ENCODE data around the gene HSD17B1. TPM values are rescaled to one million over a fixed set of nuclear protein-coding genes. Genes with fewer than 3 reads are reported as not detected.

The HSD17B1 gene
- total and polyA plus RNA-seq, 3 experiments from 2014 or later, result 0.29 to 0.48 (median 0.37) TPM

DNA sequence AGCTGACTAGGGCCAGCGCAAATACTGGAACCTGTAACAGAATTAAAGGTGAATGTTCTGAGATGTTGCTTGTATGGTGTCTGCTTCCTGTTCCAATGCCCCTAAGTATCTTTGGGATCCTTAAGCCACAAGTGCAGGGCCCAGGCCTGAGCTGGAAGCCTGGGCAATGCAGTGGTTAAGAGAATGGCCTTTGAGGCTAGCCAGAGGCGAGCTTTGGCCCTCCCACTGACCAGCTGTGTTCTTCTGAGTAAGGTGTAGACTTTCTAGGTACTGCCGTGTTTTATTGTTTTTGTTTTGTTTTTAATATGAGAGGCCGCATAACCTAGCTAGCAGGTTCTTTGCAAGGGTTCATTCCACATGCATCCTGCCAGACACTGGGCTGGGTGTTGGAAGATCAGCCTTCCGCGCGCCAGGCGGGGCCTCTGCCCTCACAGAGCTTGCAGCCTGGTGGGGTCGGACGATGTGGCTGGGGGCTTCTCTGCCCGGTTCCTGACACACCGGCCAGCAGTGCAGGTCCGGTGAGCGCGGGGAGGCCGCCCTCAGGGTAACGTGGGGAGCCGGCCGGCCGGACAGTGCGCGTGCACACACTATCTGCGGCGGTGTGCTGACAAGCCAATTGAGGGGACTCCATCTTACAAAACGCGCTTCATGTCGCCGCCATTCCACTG is 13.6 kb downstream of the HSD17B1 start:
- Mint-ChIP-seq H3K27ac (peak overlapping the region; percentile 88 to 97 (median 94)), H3K27me3 (no peaks in the 10 kb centered on the region), H3K4me1 (peaks cover 36 to 60% (median 44%) of the 10 kb centered on the region in 3 donors), H3K36me3 (peaks cover 0 to 68% (median 9%) of the 10 kb centered on the region in 3 donors), H3K4me3 (peak overlapping the region; percentile 93 to 96 (median 95)), H3K9me3 (no peaks in the 10 kb centered on the region)
- CTCF ChIA-PET, result interaction anchor here (2.9 kb wide), 1 partner anchor 12 kb away, joined by 23 read pairs; the partner anchor contains the start of gene PSMC3IP
- peaks cover 51% of the 10 kb centered on the region for H3K4me1 ChIP-seq (ENCODE audit: insufficient read depth, low read length)
- POLR2A ChIA-PET, result interaction anchor here (0.6 to 2.5 kb wide), 3 partner anchors 11 to 124 kb away, joined by 3 to 12 read pairs (median 4); partner anchors contain the start of gene PSMC3IP
- DNase-seq, result no peak
- peak overlapping the region; percentile 78 for H3K4me3 ChIP-seq (ENCODE audit: low read length)
- H3K27ac ChIP-seq (ENCODE audit: low read depth, low read length), result peak overlapping the region; percentile 66
- no peaks in the 10 kb centered on the region for H3K9me3 ChIP-seq (ENCODE audit: low read length)
- no peaks in the 10 kb centered on the region for H3K27me3 ChIP-seq (ENCODE audit: insufficient read depth, low read length, poor library complexity, severe bottlenecking)
- H3K36me3 ChIP-seq (ENCODE audit: insufficient read depth, low read length), result peaks cover 25% of the 10 kb centered on the region

DNA sequence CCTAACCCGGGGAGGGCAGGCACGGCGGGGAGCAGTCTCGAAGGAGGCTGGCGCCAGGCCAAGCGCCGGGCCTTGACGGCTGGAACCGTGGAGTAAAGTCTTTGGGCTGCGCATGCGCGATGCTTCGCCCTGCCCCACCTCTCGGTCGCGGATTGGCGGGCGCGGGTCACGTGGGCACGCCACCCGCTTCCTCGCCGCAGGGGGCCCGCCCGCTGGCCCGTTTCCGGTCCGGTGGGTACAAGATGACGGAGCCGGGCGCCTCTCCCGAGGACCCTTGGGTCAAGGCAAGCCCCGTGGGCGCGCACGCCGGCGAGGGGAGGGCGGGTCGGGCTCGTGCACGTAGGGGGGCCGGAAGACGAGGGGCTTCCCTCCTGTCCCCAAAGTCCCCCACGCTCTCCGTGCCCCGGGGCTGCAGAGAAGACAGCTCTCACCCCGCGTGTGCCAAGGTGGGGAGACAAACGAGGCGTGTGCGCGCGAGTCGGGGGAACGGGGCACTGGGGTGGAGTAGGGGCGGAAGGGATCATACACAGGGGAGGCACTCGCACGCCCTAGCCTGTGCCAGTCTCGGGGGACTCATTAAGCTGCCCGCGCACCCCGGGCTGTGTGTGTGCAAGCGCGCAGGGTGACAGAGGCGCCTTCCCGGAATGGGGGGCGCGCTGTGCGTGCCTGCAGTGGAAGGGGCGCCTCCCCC is 14.3 kb downstream of the HSD17B1 start, which contains the start of gene MLX:
MLX (plus strand) TSS at position 218 of the 691 bp plus-strand sequence; CDS start at position 243, 25 bp downstream.
- POLR2A ChIA-PET, result interaction anchor here (0.5 to 2.5 kb wide), 8 partner anchors 11 to 431 kb away, joined by 3 to 12 read pairs (median 3); partner anchors contain the start of genes NAGLU, PSMC3IP and RPL27

DNA sequence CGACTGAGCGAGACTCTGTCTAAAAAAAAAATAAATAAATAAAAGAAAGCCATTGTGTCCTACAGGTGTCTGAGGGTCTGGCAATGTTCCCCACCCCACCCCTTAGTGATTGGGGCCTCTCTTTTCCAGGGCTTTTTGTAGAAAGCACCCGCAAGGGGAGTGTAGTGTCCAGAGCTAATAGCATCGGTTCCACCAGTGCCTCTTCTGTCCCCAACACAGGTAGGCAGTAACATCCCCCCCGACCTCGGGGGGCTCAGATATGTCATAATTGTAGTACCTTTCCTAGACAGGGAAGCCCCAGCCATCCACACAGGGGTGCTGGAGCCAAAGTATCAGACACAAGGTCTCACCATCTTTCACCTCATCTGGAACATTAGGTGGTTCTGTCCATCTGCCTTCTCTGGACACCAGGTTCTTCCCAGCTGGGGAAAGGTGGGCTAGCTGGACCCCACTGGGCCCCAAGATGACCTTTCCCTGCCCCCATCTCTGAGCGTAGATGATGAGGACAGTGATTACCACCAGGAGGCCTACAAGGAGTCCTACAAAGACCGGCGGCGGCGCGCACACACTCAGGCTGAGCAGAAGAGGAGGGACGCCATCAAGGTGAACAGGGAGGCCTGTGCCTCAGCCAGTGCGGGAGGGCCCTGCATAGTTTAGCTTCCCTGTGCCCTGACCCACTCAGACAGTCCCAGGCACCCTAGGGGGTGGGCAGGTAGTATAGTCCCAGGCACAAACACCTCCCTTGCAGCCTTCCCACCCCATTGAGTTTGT is 15.8 kb downstream of the HSD17B1 start:
- POLR2A ChIA-PET, result interaction anchor here (2.5 kb wide), 1 partner anchor 9 kb away, joined by 12 read pairs; the partner anchor contains the start of gene PSMC3IP
- DNase-seq, result no peak
- Histone ChIP-seq H3K9me3 (ENCODE audit: low read length) (no peaks in the 10 kb centered on the region), H3K27ac (ENCODE audit: low read depth, low read length) (no peak overlapping the region), H3K4me3 (ENCODE audit: low read length) (no peak overlapping the region), H3K27me3 (ENCODE audit: insufficient read depth, low read length, poor library complexity, severe bottlenecking) (no peaks in the 10 kb centered on the region), H3K4me1 (ENCODE audit: insufficient read depth, low read length) (peaks cover 34% of the 10 kb centered on the region), H3K36me3 (ENCODE audit: insufficient read depth, low read length) (peaks cover 46% of the 10 kb centered on the region)
- Mint-ChIP-seq H3K4me3 (peak overlapping the region in 5 of 7 donors; percentile 54 to 96 (median 64)), H3K4me1 (peaks cover 23 to 44% (median 25%) of the 10 kb centered on the region in 3 donors), H3K36me3 (peaks cover 0 to 82% (median 17%) of the 10 kb centered on the region in 3 donors), H3K9me3 (no peaks in the 10 kb centered on the region), H3K27ac (peak overlapping the region in 7 of 8 donors; percentile 24 to 92 (median 62)), H3K27me3 (no peaks in the 10 kb centered on the region)
- CTCF ChIA-PET, result interaction anchor here (1.4 to 2.9 kb wide), 3 partner anchors 9 to 21 kb away, joined by 3 to 23 read pairs (median 12); partner anchors contain the start of gene PSMC3IP

More for the DNA sequence above, 14.3 kb downstream of the HSD17B1 start, which contains the start of gene MLX:
- Histone ChIP-seq H3K4me1 (ENCODE audit: insufficient read depth, low read length) (peaks cover 46% of the 10 kb centered on the region), H3K4me3 (ENCODE audit: low read length) (peak within 1 kb of the TSS; percentile 78), H3K27ac (ENCODE audit: low read depth, low read length) (peak within 1 kb of the TSS; percentile 66), H3K27me3 (ENCODE audit: insufficient read depth, low read length, poor library complexity, severe bottlenecking) (no peaks in the 10 kb centered on the region), H3K9me3 (ENCODE audit: low read length) (no peaks in the 10 kb centered on the region), H3K36me3 (ENCODE audit: insufficient read depth, low read length) (peaks cover 32% of the 10 kb centered on the region)
- Mint-ChIP-seq H3K4me1 (peaks cover 31 to 53% (median 37%) of the 10 kb centered on the region in 3 donors), H3K27ac (peak within 1 kb of the TSS; percentile 88 to 97 (median 94)), H3K27me3 (no peaks in the 10 kb centered on the region), H3K9me3 (no peaks in the 10 kb centered on the region), H3K36me3 (peaks cover 0 to 75% (median 13%) of the 10 kb centered on the region in 3 donors), H3K4me3 (peak within 1 kb of the TSS; percentile 93 to 96 (median 95))
- DNase-seq, result peak; percentile 89 to 95 (median 91)
- CTCF ChIA-PET, result interaction anchor here (0.6 to 2.9 kb wide), 6 partner anchors 9 to 42 kb away, joined by 3 to 23 read pairs (median 3); partner anchors contain the start of genes PSMC3IP, RETREG3 and TUBG1

DNA sequence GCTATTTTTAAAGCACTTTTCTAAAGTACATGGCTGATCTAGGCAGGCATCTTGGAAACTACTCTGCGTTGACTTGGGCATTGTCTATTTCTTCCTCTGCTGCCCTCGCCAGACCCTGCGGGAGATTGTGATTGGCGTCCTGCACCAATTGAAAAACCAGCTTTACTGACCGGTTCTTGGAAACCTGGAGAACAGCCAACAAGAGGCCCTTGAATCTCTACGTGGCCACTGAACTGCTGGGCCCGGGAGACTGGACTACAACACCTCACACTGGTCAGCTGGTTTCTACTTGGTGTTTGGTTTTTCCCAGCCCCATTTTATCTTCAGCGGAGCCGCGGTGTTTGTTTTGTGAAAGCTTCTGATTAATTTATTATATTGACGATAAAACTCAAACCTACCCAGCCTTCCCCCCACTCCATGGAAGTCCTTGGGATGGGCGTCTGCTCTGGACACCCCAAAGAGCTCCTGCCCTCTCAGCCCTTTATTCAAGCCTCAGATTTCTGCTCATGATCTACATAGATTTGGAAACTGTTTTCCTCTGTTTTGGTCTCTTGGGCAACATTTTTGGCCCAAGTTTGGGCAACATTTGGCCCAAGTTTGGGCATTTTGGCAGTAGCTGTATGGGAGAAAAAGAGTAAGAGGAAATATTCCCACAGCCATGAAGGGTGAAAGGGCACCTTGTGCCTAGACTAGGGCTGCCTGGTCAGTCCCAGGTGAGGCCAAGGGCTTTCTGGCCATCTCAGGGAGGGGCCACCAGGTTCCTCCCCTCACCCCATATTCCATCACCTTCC is 18.9 kb downstream of the HSD17B1 start:
- Mint-ChIP-seq H3K4me1 (peaks cover 22 to 34% (median 24%) of the 10 kb centered on the region in 3 donors), H3K27me3 (no peaks in the 10 kb centered on the region), H3K4me3 (no peak overlapping the region), H3K9me3 (no peaks in the 10 kb centered on the region), H3K36me3 (peaks cover 0 to 73% (median 18%) of the 10 kb centered on the region in 3 donors), H3K27ac (peak overlapping the region in 1 of 8 donors; percentile 50)
- ChIA-PET CTCF (no interaction called here), POLR2A (no interaction called here)
- no peaks in the 10 kb centered on the region for H3K9me3 ChIP-seq (ENCODE audit: low read length)
- DNase-seq, result no peak
- H3K27ac ChIP-seq (ENCODE audit: low read depth, low read length), result no peak overlapping the region
- no peak overlapping the region for H3K4me3 ChIP-seq (ENCODE audit: low read length)
- H3K27me3 ChIP-seq (ENCODE audit: insufficient read depth, low read length, poor library complexity, severe bottlenecking), result no peaks in the 10 kb centered on the region
- H3K4me1 ChIP-seq (ENCODE audit: insufficient read depth, low read length), result peaks cover 19% of the 10 kb centered on the region
- H3K36me3 ChIP-seq (ENCODE audit: insufficient read depth, low read length), result peaks cover 53% of the 10 kb centered on the region

DNA sequence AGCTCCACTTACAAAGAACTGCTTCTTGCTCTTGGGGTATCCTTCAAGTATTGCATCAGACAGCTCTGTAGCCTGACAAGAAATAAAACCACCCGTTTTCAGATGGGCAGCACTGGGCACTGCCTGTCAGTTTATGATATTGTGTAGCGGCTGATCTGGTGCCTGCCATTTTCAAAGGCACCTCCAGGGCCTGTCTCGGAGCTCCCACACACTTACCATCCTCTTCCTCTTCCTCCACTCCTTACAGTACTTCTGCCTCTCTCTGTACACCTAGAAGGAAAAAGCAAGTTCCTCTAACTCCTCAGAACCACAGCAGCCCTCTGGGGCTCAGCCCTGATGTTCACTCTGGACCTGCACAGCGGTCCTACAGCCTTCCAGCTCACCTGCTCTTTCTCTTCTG is 20.4 kb downstream of the HSD17B1 start:
- CTCF ChIA-PET, result no interaction called here
- no peak for DNase-seq
- Mint-ChIP-seq H3K4me1 (peaks cover 24 to 37% (median 29%) of the 10 kb centered on the region in 3 donors), H3K27me3 (no peaks in the 10 kb centered on the region), H3K36me3 (peaks cover 0 to 70% (median 17%) of the 10 kb centered on the region in 3 donors), H3K27ac (peak overlapping the region in 6 of 8 donors; percentile 14 to 76 (median 53)), H3K4me3 (peak overlapping the region in 1 of 7 donors; percentile 68), H3K9me3 (no peaks in the 10 kb centered on the region)
- Histone ChIP-seq H3K27me3 (ENCODE audit: insufficient read depth, low read length, poor library complexity, severe bottlenecking) (no peaks in the 10 kb centered on the region), H3K27ac (ENCODE audit: low read depth, low read length) (no peak overlapping the region), H3K9me3 (ENCODE audit: low read length) (no peaks in the 10 kb centered on the region), H3K4me3 (ENCODE audit: low read length) (no peak overlapping the region), H3K36me3 (ENCODE audit: insufficient read depth, low read length) (peaks cover 53% of the 10 kb centered on the region), H3K4me1 (ENCODE audit: insufficient read depth, low read length) (peaks cover 18% of the 10 kb centered on the region)
- POLR2A ChIA-PET, result interaction anchor here (0.5 kb wide), 1 partner anchor 34 kb away, joined by 3 read pairs; no protein-coding TSS in a partner anchor

DNA sequence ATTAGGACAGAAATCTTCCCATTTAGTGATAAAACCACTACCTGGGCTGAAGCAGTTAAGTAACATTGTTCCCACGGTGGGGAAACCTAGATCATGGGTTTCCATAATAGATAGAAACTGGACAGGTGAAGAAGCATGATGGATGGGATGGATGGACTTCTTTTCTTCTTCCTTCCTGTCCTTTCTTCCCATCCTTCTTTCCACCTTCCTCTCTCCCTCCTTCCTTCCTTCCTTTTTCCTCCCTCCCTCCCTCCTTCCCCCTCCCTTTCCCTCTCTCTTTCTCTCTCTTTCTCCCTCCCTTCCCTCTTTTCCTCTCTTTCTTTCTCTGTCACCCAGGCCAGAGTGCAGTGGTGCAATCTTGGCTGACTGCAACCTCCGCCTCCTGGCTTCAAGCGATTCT is 21.7 kb downstream of the HSD17B1 start:
- Mint-ChIP-seq H3K27ac (peak overlapping the region in 1 of 8 donors; percentile 84), H3K9me3 (no peaks in the 10 kb centered on the region), H3K36me3 (peaks cover 0 to 62% (median 17%) of the 10 kb centered on the region in 3 donors), H3K4me3 (peak overlapping the region in 1 of 7 donors; percentile 74), H3K4me1 (peaks cover 28 to 36% (median 30%) of the 10 kb centered on the region in 3 donors), H3K27me3 (peaks cover 0 to 1% of the 10 kb centered on the region in 2 donors)
- Histone ChIP-seq H3K4me1 (ENCODE audit: insufficient read depth, low read length) (peaks cover 13% of the 10 kb centered on the region), H3K27ac (ENCODE audit: low read depth, low read length) (no peak overlapping the region), H3K36me3 (ENCODE audit: insufficient read depth, low read length) (peaks cover 46% of the 10 kb centered on the region), H3K27me3 (ENCODE audit: insufficient read depth, low read length, poor library complexity, severe bottlenecking) (no peaks in the 10 kb centered on the region), H3K4me3 (ENCODE audit: low read length) (no peak overlapping the region), H3K9me3 (ENCODE audit: low read length) (no peaks in the 10 kb centered on the region)
- POLR2A ChIA-PET, result no interaction called here
- CTCF ChIA-PET, result interaction anchor here (0.6 to 1.4 kb wide), 2 partner anchors 26 to 104 kb away, joined by 4 read pairs; no protein-coding TSS in a partner anchor
- DNase-seq, result no peak
